Peyer's patch (tissue), 4 donors: ENCODE results near the gene PALLD.

Experiments
- POLR2A ChIP-seq, 2 donors: fragments of 450-650 bp; IDR thresholded peaks; one replicate each; pipeline ENCODE4 v1.5.1; 2017; ENCODE audit warnings: antibody characterized with exemption in 2 of 2, mild to moderate bottlenecking in 2 of 2, moderate library complexity in 2 of 2
- TF ChIP-seq, protein P1 (sequence below), 6 experiments: fragments of 450-650 bp in 4 of 6; fragments of 200-600 bp in 2 of 6; sonication (generic) in 1 of 6; IDR thresholded peaks; one replicate each; pipeline ENCODE4 v1.5.1; 2017 to 2019; ENCODE audit warnings: antibody characterized with exemption in 6 of 6, mild to moderate bottlenecking in 3 of 6, moderate library complexity in 1 of 6

DNA sequence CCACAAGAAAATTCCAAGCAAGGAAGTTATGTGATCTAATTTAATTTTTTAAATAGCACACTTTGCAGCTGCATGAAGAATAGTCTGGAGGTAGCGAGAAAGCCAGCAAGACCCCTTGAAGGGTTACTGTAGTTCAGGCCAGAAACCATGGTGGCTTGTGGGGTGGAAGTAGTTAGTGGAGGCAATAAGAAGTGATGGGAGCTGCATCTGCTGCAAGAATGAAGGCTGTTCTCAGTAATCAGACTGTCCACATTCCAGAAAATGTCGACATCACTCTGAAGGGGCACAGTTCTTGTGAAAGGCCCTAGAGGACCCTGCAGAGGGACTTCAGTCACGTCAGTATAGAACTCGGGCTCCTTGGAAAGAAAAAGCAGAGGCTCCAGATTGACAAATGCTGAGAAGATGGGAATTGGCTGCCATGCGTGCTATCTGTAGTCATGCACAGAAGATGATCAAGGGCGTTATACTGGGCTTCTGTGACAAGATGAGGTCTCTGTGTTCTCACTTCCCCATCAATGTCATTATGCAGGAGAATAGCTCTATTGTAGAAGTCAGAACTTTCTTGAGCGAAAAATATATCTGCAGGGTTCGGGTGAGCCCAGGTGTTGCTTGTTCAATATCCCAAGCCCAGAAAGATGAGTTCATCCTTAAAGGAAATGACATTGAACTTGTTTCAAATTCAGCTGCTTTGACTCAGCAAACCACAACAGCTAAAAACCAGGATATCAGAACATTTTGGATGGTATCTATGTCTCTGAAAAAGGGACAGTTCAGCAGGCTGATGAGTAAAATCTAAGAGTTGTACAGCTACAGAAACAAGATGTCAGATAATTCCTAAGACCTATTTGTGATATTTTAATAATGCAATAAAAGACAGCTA, 259.0 kb downstream of the PALLD start:
- TF ChIP-seq, protein P1, sequence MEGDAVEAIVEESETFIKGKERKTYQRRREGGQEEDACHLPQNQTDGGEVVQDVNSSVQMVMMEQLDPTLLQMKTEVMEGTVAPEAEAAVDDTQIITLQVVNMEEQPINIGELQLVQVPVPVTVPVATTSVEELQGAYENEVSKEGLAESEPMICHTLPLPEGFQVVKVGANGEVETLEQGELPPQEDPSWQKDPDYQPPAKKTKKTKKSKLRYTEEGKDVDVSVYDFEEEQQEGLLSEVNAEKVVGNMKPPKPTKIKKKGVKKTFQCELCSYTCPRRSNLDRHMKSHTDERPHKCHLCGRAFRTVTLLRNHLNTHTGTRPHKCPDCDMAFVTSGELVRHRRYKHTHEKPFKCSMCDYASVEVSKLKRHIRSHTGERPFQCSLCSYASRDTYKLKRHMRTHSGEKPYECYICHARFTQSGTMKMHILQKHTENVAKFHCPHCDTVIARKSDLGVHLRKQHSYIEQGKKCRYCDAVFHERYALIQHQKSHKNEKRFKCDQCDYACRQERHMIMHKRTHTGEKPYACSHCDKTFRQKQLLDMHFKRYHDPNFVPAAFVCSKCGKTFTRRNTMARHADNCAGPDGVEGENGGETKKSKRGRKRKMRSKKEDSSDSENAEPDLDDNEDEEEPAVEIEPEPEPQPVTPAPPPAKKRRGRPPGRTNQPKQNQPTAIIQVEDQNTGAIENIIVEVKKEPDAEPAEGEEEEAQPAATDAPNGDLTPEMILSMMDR (IDR thresholded peaks at IDR 0.05), result no peak
- TF ChIP-seq POLR2A (IDR thresholded peaks at IDR 0.05), result no peak
